BJ (cell line): ENCODE measurements around the gene SSBP3. TPM values are rescaled to one million over a fixed set of nuclear protein-coding genes. Genes with fewer than 3 reads are reported as not detected.

ENCODE experiments used
- CTCF ChIA-PET: fragments of 350-600 bp; formaldehyde crosslinking; extraction: SDS; loops from one replicate; lab custom pipeline; 2021; ENCODE audit warnings: antibody characterized with exemption, inconsistent platforms; lab: Yijun Ruan, JAX
- POLR2A ChIA-PET: fragments of 300-600 bp; sonication (Branson Sonifier 250); formaldehyde crosslinking; extraction: SDS; loops from one replicate; lab custom pipeline; 2021; ENCODE audit warnings: antibody characterized with exemption; lab: Charles Lee
- DNase-seq: peaks from one replicate; pipeline ENCODE4 v3.0.0-alpha.2; 2011; ENCODE audit warnings: low read depth
- H3K27me3 ChIP-seq: 2 replicates; pipeline ENCODE4 v1.6.0; 2011; ENCODE audit warnings: low read length; ENCODE audit not compliant: control insufficient read depth, insufficient read depth
- H3K36me3 ChIP-seq: 2 replicates; pipeline ENCODE4 v1.5.1; 2011; ENCODE audit warnings: low read length; ENCODE audit not compliant: control insufficient read depth, insufficient read depth
- H3K4me3 ChIP-seq: 2 replicates; pipeline ENCODE4 v1.5.1; 2011; ENCODE audit warnings: low read depth, mild to moderate bottlenecking, control low read depth, low read length
- CTCF ChIP-seq: IDR thresholded peaks from 2 replicates; pipeline ENCODE4 v1.5.1; 2011; ENCODE audit warnings: low read depth, mild to moderate bottlenecking, control low read depth, inconsistent platforms, low read length, moderate library complexity; ENCODE audit not compliant: insufficient read depth
- polyA plus RNA-seq: library from polyadenylated mRNA; depleted of rRNA; stranded (reverse); fragments of >200 nt; gene quantifications from 2 replicates; pipeline ENCODE4 v1.2.3, GENCODE V29; 2011

Gene SSBP3
- polyA plus RNA-seq, 1 experiment, result 25.9 TPM

GRCh38 chr1:54274448-54274847 lies 131.7 kb downstream of the SSBP3 start:
- POLR2A ChIA-PET, result interaction anchor here (0.6 kb wide), 1 partner anchor 217 kb away, joined by 12 read pairs; no protein-coding TSS in a partner anchor

GRCh38 chr1:54273795-54274163 lies 132.4 kb downstream of the SSBP3 start:
- DNase-seq, result no peak
- peaks cover 3% of the 10 kb centered on the region; the same call in 1 of the 2 replicates for H3K36me3 ChIP-seq
- no peak overlapping the region for H3K4me3 ChIP-seq
- ChIA-PET CTCF (interaction anchor here (0.8 to 7.8 kb wide), 13 partner anchors 9 to 215 kb away, joined by 3 to 39 read pairs (median 5); partner anchors contain the start of gene SSBP3), POLR2A (interaction anchor here (0.6 kb wide), 1 partner anchor 136 kb away, joined by 3 read pairs; no protein-coding TSS in a partner anchor)
- H3K27me3 ChIP-seq, result no peaks in the 10 kb centered on the region
- TF ChIP-seq CTCF, result no peak

More at GRCh38 chr1:54274448-54274847, 131.7 kb downstream of the SSBP3 start:
- H3K27me3 ChIP-seq, result no peaks in the 10 kb centered on the region
- DNase-seq, result no peak
- TF ChIP-seq CTCF, result 0 out of 2 replicates have a peak, but pooled peaks have one; percentile 7
- no peak overlapping the region for H3K4me3 ChIP-seq
- peaks cover 3% of the 10 kb centered on the region; the same call in 1 of the 2 replicates for H3K36me3 ChIP-seq
- CTCF ChIA-PET, result interaction anchor here (1.3 to 7.8 kb wide), 5 partner anchors 10 to 215 kb away, joined by 3 to 39 read pairs (median 4); no protein-coding TSS in a partner anchor

DNA sequence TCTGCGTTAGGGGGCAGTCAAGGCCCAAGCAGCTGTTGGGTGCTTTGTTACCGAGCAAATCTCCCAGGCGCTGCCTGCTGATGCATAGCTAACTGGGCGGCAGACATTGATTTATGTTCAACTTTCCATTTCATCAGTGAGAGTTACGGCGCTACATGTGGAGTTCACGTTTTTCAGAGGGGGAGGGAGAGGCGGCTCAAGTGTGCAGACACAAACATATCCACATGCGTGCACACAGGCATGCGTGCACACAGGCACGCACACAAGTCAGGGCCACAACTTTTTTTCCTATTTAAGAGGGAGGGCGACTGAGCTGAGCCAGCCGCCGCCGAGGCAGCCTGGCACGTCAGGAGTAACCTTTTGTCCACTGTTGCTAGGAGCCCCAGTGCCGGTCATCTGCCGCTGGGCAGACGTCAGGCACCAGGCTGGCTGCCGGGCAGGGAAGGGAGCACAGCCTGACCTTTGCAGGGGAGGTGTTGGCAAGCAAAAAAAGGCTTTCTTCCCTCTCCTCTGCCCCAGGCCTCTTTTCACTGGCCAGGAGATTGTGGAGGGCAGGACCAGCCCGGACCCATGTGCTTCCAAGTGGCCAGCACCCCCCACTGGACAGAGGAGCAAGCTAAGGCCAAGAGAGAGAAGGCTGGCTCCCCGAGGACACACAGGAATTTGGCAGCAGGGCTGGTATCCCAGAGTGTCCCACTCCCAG lies 133.0 kb downstream of the SSBP3 start:
- Histone ChIP-seq H3K4me3 (no peak overlapping the region), H3K27me3 (no peaks in the 10 kb centered on the region), H3K36me3 (peaks cover 3% of the 10 kb centered on the region; the same call in 1 of the 2 replicates)
- ChIA-PET CTCF (interaction anchor here (0.7 to 7.8 kb wide), 21 partner anchors 10 to 216 kb away, joined by 3 to 39 read pairs (median 4); partner anchors contain the start of gene SSBP3), POLR2A (interaction anchor here (0.6 kb wide), 1 partner anchor 135 kb away, joined by 3 read pairs; no protein-coding TSS in a partner anchor)
- DNase-seq, result no peak
- peak; percentile 87 for TF ChIP-seq CTCF

DNA sequence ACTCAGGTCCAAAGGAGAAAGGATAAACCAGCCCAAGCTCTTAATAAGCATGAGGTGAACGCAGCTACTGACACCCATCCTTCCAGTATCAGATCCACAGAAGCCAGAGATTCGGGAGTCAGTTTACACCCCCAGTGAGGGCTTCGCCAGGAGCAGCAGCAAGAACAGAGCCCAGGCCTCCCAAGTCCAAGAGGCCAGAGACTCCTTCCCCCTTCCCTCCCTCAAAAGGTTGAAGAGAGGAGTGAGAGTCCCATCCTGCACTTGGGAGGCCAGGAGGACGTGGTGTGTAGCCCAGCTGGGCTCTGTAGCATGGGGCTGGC lies 133.5 kb downstream of the SSBP3 start:
- POLR2A ChIA-PET, result no interaction called here
- TF ChIP-seq CTCF, result no peak

GRCh38 chr1:54272134-54272533 lies 134.1 kb downstream of the SSBP3 start:
- H3K36me3 ChIP-seq, result peaks cover 3% of the 10 kb centered on the region; the same call in 1 of the 2 replicates
- TF ChIP-seq CTCF, result no peak
- H3K4me3 ChIP-seq, result no peak overlapping the region
- DNase-seq, result no peak
- ChIA-PET CTCF (interaction anchor here (0.9 to 7.8 kb wide), 9 partner anchors 10 to 217 kb away, joined by 3 to 39 read pairs (median 7); partner anchors contain the start of gene SSBP3), POLR2A (no interaction called here)
- no peaks in the 10 kb centered on the region for H3K27me3 ChIP-seq

More for the DNA sequence above, 133.5 kb downstream of the SSBP3 start:
- CTCF ChIA-PET, result interaction anchor here (0.7 to 7.8 kb wide), 19 partner anchors 10 to 216 kb away, joined by 3 to 39 read pairs (median 4); partner anchors contain the start of gene SSBP3
- no peaks in the 10 kb centered on the region for H3K27me3 ChIP-seq
- no peak for DNase-seq
- peaks cover 3% of the 10 kb centered on the region; the same call in 1 of the 2 replicates for H3K36me3 ChIP-seq
- H3K4me3 ChIP-seq, result no peak overlapping the region
